ENCODE results near the gene KIAA0319L.

DNA sequence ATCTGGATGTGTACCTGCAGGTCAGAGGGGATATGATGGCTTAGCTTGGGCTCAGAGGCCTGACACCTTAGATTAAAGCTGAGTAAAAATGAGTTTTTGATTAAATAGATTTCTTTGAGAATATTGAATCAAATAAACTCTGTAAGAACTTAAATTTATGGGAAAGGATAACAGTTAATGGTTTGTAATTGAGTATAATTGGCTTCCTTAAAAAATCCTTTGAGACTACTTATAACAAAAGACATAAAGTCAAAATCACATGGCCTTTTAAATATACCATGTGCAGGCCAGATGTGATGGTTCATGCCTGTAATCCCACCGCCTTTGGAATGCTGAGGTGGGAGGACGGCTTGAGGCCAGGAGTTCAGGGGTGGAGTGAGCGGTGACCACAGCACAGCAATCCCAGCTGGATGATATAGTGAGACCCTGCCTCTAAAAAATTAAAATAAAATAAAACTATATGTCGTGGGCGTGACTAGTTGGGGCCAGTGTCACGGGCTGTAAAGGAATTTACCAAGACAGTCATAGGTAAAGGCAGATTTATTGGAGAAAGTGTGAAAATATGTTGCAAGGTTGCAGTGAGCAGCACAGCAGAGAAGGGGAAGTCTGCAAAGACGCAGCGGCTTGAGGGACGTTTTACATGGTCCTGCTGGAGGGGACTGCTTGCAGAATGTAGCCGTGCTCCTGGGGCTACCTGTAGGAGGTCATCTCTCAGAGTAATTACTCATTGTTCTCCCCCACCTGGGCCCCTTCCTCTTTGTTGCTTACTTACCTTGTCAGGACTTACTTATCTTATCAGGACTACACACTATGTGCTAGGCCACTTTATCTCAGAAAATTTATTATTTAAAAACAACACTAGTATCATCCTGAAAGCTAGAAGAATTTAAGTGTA lies 166.4 kb downstream of the KIAA0319L start:
- TF ChIP-seq, protein P1, sequence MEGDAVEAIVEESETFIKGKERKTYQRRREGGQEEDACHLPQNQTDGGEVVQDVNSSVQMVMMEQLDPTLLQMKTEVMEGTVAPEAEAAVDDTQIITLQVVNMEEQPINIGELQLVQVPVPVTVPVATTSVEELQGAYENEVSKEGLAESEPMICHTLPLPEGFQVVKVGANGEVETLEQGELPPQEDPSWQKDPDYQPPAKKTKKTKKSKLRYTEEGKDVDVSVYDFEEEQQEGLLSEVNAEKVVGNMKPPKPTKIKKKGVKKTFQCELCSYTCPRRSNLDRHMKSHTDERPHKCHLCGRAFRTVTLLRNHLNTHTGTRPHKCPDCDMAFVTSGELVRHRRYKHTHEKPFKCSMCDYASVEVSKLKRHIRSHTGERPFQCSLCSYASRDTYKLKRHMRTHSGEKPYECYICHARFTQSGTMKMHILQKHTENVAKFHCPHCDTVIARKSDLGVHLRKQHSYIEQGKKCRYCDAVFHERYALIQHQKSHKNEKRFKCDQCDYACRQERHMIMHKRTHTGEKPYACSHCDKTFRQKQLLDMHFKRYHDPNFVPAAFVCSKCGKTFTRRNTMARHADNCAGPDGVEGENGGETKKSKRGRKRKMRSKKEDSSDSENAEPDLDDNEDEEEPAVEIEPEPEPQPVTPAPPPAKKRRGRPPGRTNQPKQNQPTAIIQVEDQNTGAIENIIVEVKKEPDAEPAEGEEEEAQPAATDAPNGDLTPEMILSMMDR (IDR thresholded peaks at IDR 0.05; ENCODE audit: poor library complexity, severe bottlenecking) = no peak
- TF ChIP-seq POLR2AphosphoS5 (IDR thresholded peaks at IDR 0.05) = no peak
- TF ChIP-seq EZH2 (IDR thresholded peaks at IDR 0.05; ENCODE audit: borderline replicate concordance, insufficient read depth, low read length, poor library complexity, severe bottlenecking) = no peak
- no peak for TF ChIP-seq EP300 (conservative IDR thresholded peaks at IDR 0.05; ENCODE audit: poor library complexity, severe bottlenecking)
- TF ChIP-seq MXI1 (conservative IDR thresholded peaks at IDR 0.05; ENCODE audit: poor library complexity, severe bottlenecking) = no peak
